Aorta (tissue), 5 donors: ENCODE measurements around the gene MAPT. TPM values are rescaled to one million over a fixed set of nuclear protein-coding genes. Genes with fewer than 3 reads are reported as not detected.

Experiments
- ATAC-seq: fragments of 200-7000 bp; cut with Tn5 transposase; one replicate; pipeline ENCODE4 v1.9.1; 2022; ENCODE audit warnings: moderate library complexity; ENCODE audit not compliant: low FRiP score
- DNase-seq, 2 donors: peaks; one replicate each; pipeline ENCODE4 v3.0.0-alpha.2; 2020
- H3K27ac ChIP-seq, 2 donors: one replicate each; pipeline ENCODE4 v1.5.1; 2013; ENCODE audit warnings: low read length in 2 of 2, mild to moderate bottlenecking in 2 of 2, moderate library complexity in 2 of 2, control low read depth in 1 of 2, inconsistent platforms in 1 of 2, low read depth in 1 of 2
- H3K27me3 ChIP-seq, 2 donors: one replicate each; pipeline ENCODE4 v1.6.1; 2013; ENCODE audit warnings: control low read depth in 1 of 2, low read length in 1 of 2, mild to moderate bottlenecking in 1 of 2, moderate library complexity in 1 of 2; ENCODE audit not compliant: insufficient read depth in 2 of 2, control insufficient read depth in 1 of 2
- H3K36me3 ChIP-seq, 2 donors: one replicate each; pipeline ENCODE4 v1.6.1; 2013; ENCODE audit warnings: control low read depth in 1 of 2, low read length in 1 of 2, mild to moderate bottlenecking in 1 of 2; ENCODE audit not compliant: insufficient read depth in 2 of 2, control insufficient read depth in 1 of 2
- H3K4me1 ChIP-seq, 2 donors: one replicate each; pipeline ENCODE4 v1.6.1; 2013; ENCODE audit warnings: low read length in 2 of 2, control low read depth in 1 of 2, mild to moderate bottlenecking in 1 of 2, moderate library complexity in 1 of 2; ENCODE audit not compliant: insufficient read depth in 2 of 2, control insufficient read depth in 1 of 2
- H3K4me3 ChIP-seq, 2 donors: one replicate each; pipeline ENCODE4 v1.5.1; 2013; ENCODE audit warnings: low read length in 2 of 2, control low read depth in 1 of 2, mild to moderate bottlenecking in 1 of 2
- H3K9me3 ChIP-seq: one replicate; pipeline ENCODE4 v1.6.1; 2013; ENCODE audit warnings: mild to moderate bottlenecking, low read length; ENCODE audit not compliant: control insufficient read depth
- WGBS, 2 donors: extraction: QIAGEN DNeasy Blood & Tissue Kit; methylation state at CpG; one replicate each; pipeline ENCODE4 v1.1.7; 2013; 5-methylcytosine and 5-hydroxymethylcytosine counted together
- intact Hi-C, 2 donors: fragments of 100-400 bp; cut with DNase I; formaldehyde crosslinking; loops; one replicate each; pipeline versions ENCODE4 v1.14.2 to v1.15.0; 2022
- polyA plus RNA-seq, 2 donors: library from polyadenylated mRNA; stranded (reverse); fragments of 200-250 nt; gene quantifications; one replicate each; pipeline ENCODE4 v1.2.3, GENCODE V29; 2013
- total RNA-seq, 2 donors: library from RNA; stranded (reverse); fragmentation: NEBNext Ultra II Directional; extraction: Animal tissue kit (Norgen Biotek cat#: 25700); gene quantifications; one replicate each; pipeline ENCODE4 v1.2.1, GENCODE V29; 2021
- donor health status: healthy with polysubstance abuse.
- donor health status: Bipolar disorder and iron deficiency.
- donor health status: DM: no; HTN: no; CAD: no.
- donor health status: DM: no; HTN: no; CAD: no.
- donor health status: DM: yes; HTN: yes; CAD: no.

Gene MAPT
- total and polyA plus RNA-seq, 4 donors, result 0.13 to 3.9 (median 0.90) TPM

DNA sequence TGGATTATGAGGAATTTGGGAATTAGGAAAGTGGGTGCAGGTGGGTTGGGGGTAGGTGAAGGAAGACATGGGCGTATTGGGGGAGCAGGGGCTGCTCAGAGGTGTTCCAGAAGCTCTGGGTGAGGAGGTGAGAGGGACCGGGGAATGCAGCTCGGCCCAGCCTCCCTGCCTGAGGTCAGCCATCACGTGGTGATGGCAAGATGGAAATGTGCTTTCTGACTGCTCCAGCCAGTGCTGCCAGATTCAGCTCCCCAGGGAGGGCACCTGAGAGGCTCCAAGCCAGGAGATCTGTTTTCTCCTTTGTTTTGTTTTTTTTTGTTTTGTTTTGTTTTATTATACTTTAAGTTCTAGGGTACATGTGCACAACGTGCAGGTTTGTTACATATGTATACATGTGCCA, 69.5 kb downstream of the MAPT start:
- ATAC-seq (no peak), DNase-seq (peak in 1 of 2 donors; percentile 53)
- no peaks in the 10 kb centered on the region for H3K27me3 ChIP-seq
- no peaks in the 10 kb centered on the region for H3K9me3 ChIP-seq
- no peaks in the 10 kb centered on the region for H3K36me3 ChIP-seq
- intact Hi-C loops, result no loop called here
- no peaks in the 10 kb centered on the region for H3K4me1 ChIP-seq
- H3K27ac ChIP-seq, result no peak overlapping the region
- H3K4me3 ChIP-seq, result no peak overlapping the region
- 75 to 77% methylated on average over 5 of the region's 5 CpGs for WGBS, 2 donors

DNA sequence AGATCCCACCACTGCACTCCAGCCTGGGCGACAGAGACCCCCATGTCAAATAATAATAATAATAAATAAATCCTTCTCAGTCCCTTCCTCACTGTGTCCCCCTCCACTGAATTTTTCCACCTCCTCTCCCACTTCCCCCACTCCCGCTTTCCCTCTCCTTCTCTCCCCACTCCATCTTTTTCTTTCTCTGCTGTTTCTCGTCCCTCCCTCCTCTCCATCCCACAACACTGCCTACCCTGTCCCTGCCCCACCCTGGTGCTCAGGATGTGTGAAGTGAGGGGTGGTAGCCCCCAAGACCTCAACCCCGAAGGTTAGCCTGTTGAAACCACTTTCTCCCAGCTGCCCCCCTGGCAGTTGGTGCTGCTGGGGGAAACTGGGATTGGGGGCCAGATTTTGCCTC, 70.3 kb downstream of the MAPT start:
- 97 to 99% methylated on average over 4 of the region's 4 CpGs for WGBS, 2 donors
- no peak for ATAC-seq

DNA sequence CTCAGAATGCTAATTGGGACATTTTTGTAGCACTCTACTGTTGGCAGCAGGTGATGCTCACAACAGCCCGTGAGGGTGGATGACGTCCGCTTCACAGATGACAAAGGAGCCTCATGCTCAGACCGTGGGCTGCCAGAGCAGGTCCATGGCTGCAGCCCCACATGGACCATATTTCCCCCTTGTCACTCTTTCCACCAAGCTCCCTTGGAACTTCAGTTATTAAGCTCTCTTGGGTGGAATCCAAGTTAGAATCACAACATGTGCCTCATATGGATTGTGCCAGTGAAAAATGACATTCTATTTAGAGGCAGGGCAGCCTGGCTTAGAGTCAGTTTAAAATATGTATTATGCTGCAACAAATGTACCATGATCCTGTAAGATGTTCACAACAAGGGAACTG, 71.5 kb downstream of the MAPT start:
- no peaks in the 10 kb centered on the region for H3K36me3 ChIP-seq
- ATAC-seq, result no peak
- intact Hi-C loops, result no loop called here
- no peaks in the 10 kb centered on the region for H3K27me3 ChIP-seq
- no peaks in the 10 kb centered on the region for H3K9me3 ChIP-seq
- DNase-seq, result peak in 1 of 2 donors; percentile 20
- WGBS, 2 donors, result 16 to 25% methylated on average over 4 of the region's 4 CpGs
- no peaks in the 10 kb centered on the region for H3K4me1 ChIP-seq
- no peak overlapping the region for H3K27ac ChIP-seq
- no peak overlapping the region for H3K4me3 ChIP-seq

More for the DNA sequence above, 70.3 kb downstream of the MAPT start:
- Histone ChIP-seq H3K36me3 (no peaks in the 10 kb centered on the region), H3K27me3 (no peaks in the 10 kb centered on the region), H3K27ac (no peak overlapping the region), H3K4me1 (no peaks in the 10 kb centered on the region), H3K4me3 (no peak overlapping the region), H3K9me3 (no peaks in the 10 kb centered on the region)
- DNase-seq, result peak in 1 of 2 donors; percentile 42
- intact Hi-C loops, result no loop called here

DNA sequence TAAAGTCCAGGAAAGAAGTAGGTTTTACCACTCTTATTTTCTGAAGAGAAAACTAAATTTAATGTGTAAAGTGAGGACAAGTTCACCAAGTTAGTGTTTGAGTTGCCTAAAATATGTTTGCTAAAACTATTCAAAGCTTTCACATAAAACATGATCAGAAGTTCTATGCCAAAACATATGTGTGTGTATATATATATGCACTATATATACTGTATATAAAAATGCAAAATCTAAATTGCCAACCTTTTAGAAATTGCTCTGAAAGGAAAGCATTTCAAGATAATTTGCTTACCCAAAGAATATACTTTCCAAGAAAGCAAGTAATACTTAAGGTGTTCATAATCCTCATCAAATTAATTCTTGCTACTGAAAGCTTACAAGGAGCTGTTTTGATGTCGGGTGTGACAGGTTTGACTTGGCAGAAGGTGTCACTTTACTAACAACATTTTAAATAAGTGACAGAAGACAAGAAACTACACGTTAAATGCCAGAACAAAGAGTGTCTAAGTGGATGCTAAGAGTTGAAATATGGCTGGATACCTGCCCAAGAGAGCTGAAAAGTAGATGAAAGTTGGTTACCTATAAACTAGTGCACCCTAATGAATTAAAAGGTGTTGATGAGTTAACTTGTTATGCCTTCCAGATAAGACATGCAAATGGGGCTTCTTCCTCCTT, 72.4 kb downstream of the MAPT start:
- Histone ChIP-seq H3K27me3 (no peaks in the 10 kb centered on the region), H3K27ac (no peak overlapping the region), H3K4me3 (no peak overlapping the region), H3K9me3 (no peaks in the 10 kb centered on the region), H3K36me3 (no peaks in the 10 kb centered on the region), H3K4me1 (no peaks in the 10 kb centered on the region)
- 52 to 65% methylated on average over 2 of the region's 2 CpGs for WGBS, 2 donors
- intact Hi-C loops, result no loop called here
- DNase-seq (no peak), ATAC-seq (no peak)

DNA sequence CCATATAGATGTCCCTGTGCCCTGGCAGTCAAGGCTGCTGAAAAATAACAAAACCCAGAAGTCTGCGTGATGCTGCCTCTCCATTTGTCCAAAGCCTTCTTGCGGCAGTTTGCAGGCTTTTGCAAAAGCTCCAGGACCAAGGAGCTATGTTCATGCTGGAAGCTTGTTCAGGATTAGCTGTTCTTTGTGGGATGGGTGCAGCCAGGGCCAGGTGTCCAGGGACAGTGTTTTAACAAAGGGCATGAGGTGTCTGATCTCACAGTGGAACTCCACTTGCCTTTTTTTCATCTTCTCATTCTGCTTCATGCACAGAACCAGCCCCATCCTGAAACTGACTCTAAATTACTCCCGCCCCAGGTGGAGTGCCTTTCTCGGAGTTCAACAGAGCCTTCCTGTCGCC, 73.0 kb downstream of the MAPT start:
- no peaks in the 10 kb centered on the region for H3K9me3 ChIP-seq
- intact Hi-C loops, result no loop called here
- ATAC-seq, result no peak
- H3K4me3 ChIP-seq, result no peak overlapping the region
- no peaks in the 10 kb centered on the region for H3K36me3 ChIP-seq
- peak in 1 of 2 donors; percentile 39 for DNase-seq
- 93% methylated on average over 5 of the region's 5 CpGs for WGBS, 2 donors
- H3K27me3 ChIP-seq, result no peaks in the 10 kb centered on the region
- H3K4me1 ChIP-seq, result no peaks in the 10 kb centered on the region
- H3K27ac ChIP-seq, result no peak overlapping the region

DNA sequence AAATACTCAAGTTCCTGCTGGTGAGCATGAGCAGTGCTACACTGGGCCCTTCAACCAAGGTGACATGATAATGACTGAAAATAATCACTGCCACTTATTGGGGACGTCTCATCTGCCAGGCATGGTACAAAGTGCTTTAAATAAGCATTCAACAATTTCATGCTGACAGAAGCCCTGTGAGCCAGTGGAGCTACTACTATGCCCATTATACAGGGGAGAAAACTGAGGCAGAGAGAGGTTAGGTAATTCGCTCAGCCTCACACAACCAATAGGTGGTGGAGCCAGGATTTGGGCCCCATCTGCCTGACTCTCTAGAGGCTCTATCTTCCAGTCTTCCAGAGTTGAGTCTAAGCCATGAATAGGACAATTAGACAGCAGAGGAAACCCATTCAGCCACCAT, 74.4 kb downstream of the MAPT start:
- ATAC-seq (no peak), DNase-seq (peak in 1 of 2 donors; percentile 32)
- Histone ChIP-seq H3K9me3 (no peaks in the 10 kb centered on the region), H3K27ac (no peak overlapping the region), H3K4me1 (no peaks in the 10 kb centered on the region), H3K36me3 (no peaks in the 10 kb centered on the region), H3K27me3 (no peaks in the 10 kb centered on the region), H3K4me3 (no peak overlapping the region)
- intact Hi-C loops, result no loop called here
- 90% methylated on average over 2 of the region's 2 CpGs for WGBS, 2 donors

DNA sequence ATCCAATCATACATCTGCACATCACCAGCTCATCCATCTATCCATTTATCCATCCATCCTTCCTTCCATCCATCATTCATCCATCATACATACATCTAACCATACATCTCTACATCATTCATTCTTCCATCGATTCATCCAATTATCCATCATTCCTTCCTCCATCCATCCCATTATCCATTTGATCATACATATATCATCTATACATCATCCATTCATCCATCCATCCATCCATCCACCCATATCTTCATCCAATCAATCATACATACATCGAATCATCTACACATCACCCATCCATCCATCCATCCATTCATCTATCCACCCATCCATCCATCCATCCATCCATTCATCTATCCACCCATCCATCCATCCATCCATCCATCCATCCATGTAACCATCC, 75.4 kb downstream of the MAPT start:
- intact Hi-C loops, result no loop called here
- H3K9me3 ChIP-seq, result no peaks in the 10 kb centered on the region
- WGBS, 2 donors, result 88 to 91% methylated on average over 2 of the region's 2 CpGs
- no peak overlapping the region for H3K27ac ChIP-seq
- ATAC-seq, result no peak
- no peaks in the 10 kb centered on the region for H3K27me3 ChIP-seq
- H3K4me1 ChIP-seq, result no peaks in the 10 kb centered on the region
- no peak for DNase-seq
- H3K4me3 ChIP-seq, result no peak overlapping the region
- H3K36me3 ChIP-seq, result no peaks in the 10 kb centered on the region

DNA sequence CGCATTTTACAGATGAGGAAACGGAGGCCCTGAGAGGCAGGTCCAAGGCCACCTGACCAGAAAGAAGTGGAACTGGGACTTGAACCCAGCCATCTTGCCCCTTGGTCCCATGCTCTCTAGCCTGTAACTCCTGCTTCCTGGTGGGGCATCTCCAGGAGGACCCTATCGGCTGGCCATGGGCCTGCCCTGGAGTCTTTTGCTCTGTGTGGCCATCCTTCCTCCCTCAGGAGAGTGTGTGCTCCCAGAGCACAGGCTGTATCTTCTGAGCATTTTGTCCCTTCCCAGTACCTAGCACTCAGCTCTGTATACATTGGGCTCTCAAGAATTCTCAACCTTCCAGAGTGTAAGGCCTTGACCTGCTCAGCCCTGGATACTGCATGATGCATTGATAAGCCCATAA, 76.3 kb downstream of the MAPT start:
- H3K27ac ChIP-seq, result no peak overlapping the region
- no peaks in the 10 kb centered on the region for H3K27me3 ChIP-seq
- intact Hi-C loops, result no loop called here
- WGBS, 2 donors, result 97 to 99% methylated on average over 3 of the region's 3 CpGs
- H3K4me1 ChIP-seq, result no peaks in the 10 kb centered on the region
- H3K9me3 ChIP-seq, result no peaks in the 10 kb centered on the region
- no peaks in the 10 kb centered on the region for H3K36me3 ChIP-seq
- no peak for ATAC-seq
- peak in 1 of 2 donors; percentile 38 for DNase-seq
- H3K4me3 ChIP-seq, result no peak overlapping the region

DNA sequence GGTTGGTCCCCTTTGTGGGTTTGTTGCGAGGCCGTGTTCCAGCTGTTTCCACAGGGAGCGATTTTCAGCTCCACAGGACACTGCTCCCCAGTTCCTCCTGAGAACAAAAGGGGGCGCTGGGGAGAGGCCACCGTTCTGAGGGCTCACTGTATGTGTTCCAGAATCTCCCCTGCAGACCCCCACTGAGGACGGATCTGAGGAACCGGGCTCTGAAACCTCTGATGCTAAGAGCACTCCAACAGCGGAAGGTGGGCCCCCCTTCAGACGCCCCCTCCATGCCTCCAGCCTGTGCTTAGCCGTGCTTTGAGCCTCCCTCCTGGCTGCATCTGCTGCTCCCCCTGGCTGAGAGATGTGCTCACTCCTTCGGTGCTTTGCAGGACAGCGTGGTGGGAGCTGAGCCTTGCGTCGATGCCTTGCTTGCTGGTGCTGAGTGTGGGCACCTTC, 77.4 kb downstream of the MAPT start:
- H3K27ac ChIP-seq, result no peak overlapping the region
- no peaks in the 10 kb centered on the region for H3K4me1 ChIP-seq
- no peak overlapping the region for H3K4me3 ChIP-seq
- peak in 1 of 2 donors; percentile 69 for DNase-seq
- no peaks in the 10 kb centered on the region for H3K36me3 ChIP-seq
- 50 to 57% methylated on average over 14 of the region's 14 CpGs for WGBS, 2 donors
- no peak for ATAC-seq
- no peaks in the 10 kb centered on the region for H3K9me3 ChIP-seq
- H3K27me3 ChIP-seq, result no peaks in the 10 kb centered on the region
- intact Hi-C loops, result no loop called here
